Measurements from ENCODE around the gene ORAI2.
"Not testable (repeated sequence)": the region's sequence is repeated elsewhere in the genome, so short reads cannot be mapped to it uniquely, and the experiment has no call there.

DNA sequence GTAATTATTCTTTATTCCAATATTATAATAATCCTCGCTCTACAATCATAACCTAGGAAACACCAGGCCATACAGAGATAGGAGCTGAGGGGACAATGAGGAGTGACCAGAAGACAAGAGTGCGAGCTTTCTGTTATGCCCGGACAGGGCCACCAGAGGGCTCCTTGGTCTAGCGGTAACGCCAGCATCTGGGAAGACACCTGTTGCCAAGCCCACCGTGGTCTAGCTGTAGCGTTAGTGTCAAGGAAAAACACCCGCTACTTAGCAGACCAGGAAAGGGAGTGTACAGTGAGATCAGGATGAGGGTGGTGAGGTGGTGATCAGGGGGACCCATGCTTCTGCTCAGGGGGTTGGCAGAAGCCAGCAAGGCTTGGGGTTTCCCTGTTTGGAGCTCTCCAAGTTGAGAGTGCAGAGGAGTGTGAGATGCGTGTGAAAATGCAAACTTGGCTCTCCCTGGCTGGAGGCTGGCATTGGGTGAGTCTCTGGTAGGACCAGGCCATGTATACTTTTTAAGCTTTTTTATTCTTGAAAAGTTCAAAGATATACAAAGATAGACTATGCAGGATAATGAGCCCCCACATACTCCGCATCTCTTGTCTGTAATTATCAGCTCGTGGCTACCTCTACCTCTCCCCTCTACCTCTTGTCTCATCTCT, 46.7 kb downstream of the ORAI2 start:
- not testable (repeated sequence) for TF ChIP-seq POLR2A, EP300 (IDR thresholded peaks at IDR 0.05)
- TF ChIP-seq, protein P1, sequence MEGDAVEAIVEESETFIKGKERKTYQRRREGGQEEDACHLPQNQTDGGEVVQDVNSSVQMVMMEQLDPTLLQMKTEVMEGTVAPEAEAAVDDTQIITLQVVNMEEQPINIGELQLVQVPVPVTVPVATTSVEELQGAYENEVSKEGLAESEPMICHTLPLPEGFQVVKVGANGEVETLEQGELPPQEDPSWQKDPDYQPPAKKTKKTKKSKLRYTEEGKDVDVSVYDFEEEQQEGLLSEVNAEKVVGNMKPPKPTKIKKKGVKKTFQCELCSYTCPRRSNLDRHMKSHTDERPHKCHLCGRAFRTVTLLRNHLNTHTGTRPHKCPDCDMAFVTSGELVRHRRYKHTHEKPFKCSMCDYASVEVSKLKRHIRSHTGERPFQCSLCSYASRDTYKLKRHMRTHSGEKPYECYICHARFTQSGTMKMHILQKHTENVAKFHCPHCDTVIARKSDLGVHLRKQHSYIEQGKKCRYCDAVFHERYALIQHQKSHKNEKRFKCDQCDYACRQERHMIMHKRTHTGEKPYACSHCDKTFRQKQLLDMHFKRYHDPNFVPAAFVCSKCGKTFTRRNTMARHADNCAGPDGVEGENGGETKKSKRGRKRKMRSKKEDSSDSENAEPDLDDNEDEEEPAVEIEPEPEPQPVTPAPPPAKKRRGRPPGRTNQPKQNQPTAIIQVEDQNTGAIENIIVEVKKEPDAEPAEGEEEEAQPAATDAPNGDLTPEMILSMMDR (IDR thresholded peaks at IDR 0.05), result peak in 4 of 5 experiments; percentile 32 to 71 (median 46)

Data from tibial nerve (tissue), 4 donors.